Measurements from ENCODE around the gene ADCY9. TPM values are rescaled to one million over a fixed set of nuclear protein-coding genes. Genes with fewer than 3 reads are reported as not detected.
"Not testable (repeated sequence)": the region's sequence is repeated elsewhere in the genome, so short reads cannot be mapped to it uniquely, and the experiment has no call there.

ADCY9 gene
- total RNA-seq, 1 experiment from 2014 or later = 9.8 TPM

GRCh38 chr16:3961449-3961849, 154.8 kb downstream of the ADCY9 start:
- Histone ChIP-seq H3K27me3 (ENCODE audit: insufficient read depth, low read length) (0 out of 2 replicates have a peak, but pooled peaks cover 4% of the 10 kb centered on the region), H3K4me1 (ENCODE audit: control insufficient read depth in 1 of 2, insufficient read depth in 2 of 2, low read length in 2 of 2) (peaks cover 10 to 25% of the 10 kb centered on the region in 2 experiments; a peak in 3 of 4 replicates), H3K4me2 (ENCODE audit: low read length) (peak overlapping the region; percentile 82), H4K20me1 (ENCODE audit: insufficient read depth) (no peaks in the 10 kb centered on the region), H3K9me3 (ENCODE audit: control insufficient read depth in 1 of 2, insufficient read depth in 1 of 2, low read depth in 1 of 2, low read length in 2 of 2) (no peaks in the 10 kb centered on the region), H3K4me3 (replicated peaks in 1 of 2; ENCODE audit: low read depth in 1 of 2, low read length in 2 of 2) (peak overlapping the region; percentile 48 to 63), H3K9me2 (ENCODE audit: insufficient read depth) (no peaks in the 10 kb centered on the region), H3K27ac (ENCODE audit: low read depth, low read length) (peak overlapping the region; percentile 49; the same call in 1 of the 2 replicates), H3K79me2 (ENCODE audit: insufficient read depth, low read length) (no peaks in the 10 kb centered on the region), H3K9ac (ENCODE audit: low read length) (peak overlapping the region; percentile 62), H3K36me3 (ENCODE audit: control insufficient read depth in 1 of 2, insufficient read depth in 2 of 2, low read length in 2 of 2) (no peaks in the 10 kb centered on the region), H2AFZ (ENCODE audit: low read depth, low read length, poor library complexity, severe bottlenecking) (no peak overlapping the region)
- ChIA-PET POLR2A (interaction anchor here (0.7 to 1.5 kb wide), 2 partner anchors 9 to 32 kb away, joined by 3 to 4 read pairs; no protein-coding TSS in a partner anchor), CTCF (interaction anchor here (0.9 to 1.2 kb wide), 4 partner anchors 22 to 293 kb away, joined by 3 to 5 read pairs (median 4); no protein-coding TSS in a partner anchor), RAD21 (ENCODE audit: low non-redundant PET in 1 of 2, low total read pairs in 2 of 2, uncharacterized antibody in 2 of 2, unreplicated experiment in 2 of 2) (interaction anchor here in 1 of 2 experiments (0.7 kb wide), 1 partner anchor 310 kb away, joined by 4 read pairs; no protein-coding TSS in a partner anchor)
- intact Hi-C loops (cut with micrococcal nuclease) = no loop called here
- no peak for TF ChIP-seq TCF7L2 (IDR thresholded peaks at IDR 0.05; ENCODE audit: borderline replicate concordance, extremely low read depth, insufficient read depth, insufficient read length)
- no peak for TF ChIP-seq SIN3A (IDR thresholded peaks at IDR 0.05; ENCODE audit: low read depth)
- TF ChIP-seq EGR1 (IDR thresholded peaks at IDR 0.05; ENCODE audit: low read depth) = peak; percentile 62
- no peak for TF ChIP-seq FOSL1 (IDR thresholded peaks at IDR 0.05; ENCODE audit: low read depth)
- no peak for TF ChIP-seq EZH2 (IDR thresholded peaks at IDR 0.05)
- no peak for DNase-seq (ENCODE audit: low read depth, low spot score)
- no TSS peak for BruUV-seq (replicated peaks)
- peak; percentile 70 for ATAC-seq

- H3K9me3 ChIP-seq (ENCODE audit: control insufficient read depth in 1 of 2, insufficient read depth in 1 of 2, low read depth in 1 of 2, low read length in 2 of 2); BruUV-seq (replicated peaks); CTCF ChIA-PET; H4K20me1 ChIP-seq (ENCODE audit: insufficient read depth); H3K27me3 ChIP-seq (ENCODE audit: insufficient read depth, low read length); H3K9me2 ChIP-seq (ENCODE audit: insufficient read depth); H3K79me2 ChIP-seq (ENCODE audit: insufficient read depth, low read length); DNase-seq (ENCODE audit: low read depth, low spot score); H3K36me3 ChIP-seq (ENCODE audit: control insufficient read depth in 1 of 2, insufficient read depth in 2 of 2, low read length in 2 of 2); intact Hi-C loops (cut with micrococcal nuclease); RAD21 ChIA-PET (ENCODE audit: low non-redundant PET in 1 of 2, low total read pairs in 2 of 2, uncharacterized antibody in 2 of 2, unreplicated experiment in 2 of 2): not testable (repeated sequence)
- peak overlapping the region; percentile 62 for H3K9ac ChIP-seq (ENCODE audit: low read length)
- ATAC-seq = peak; percentile 47
- peak overlapping the region; percentile 48 to 63 for H3K4me3 ChIP-seq (replicated peaks in 1 of 2; ENCODE audit: low read depth in 1 of 2, low read length in 2 of 2)
- peaks cover 10 to 25% of the 10 kb centered on the region in 2 experiments; a peak in 3 of 4 replicates for H3K4me1 ChIP-seq (ENCODE audit: control insufficient read depth in 1 of 2, insufficient read depth in 2 of 2, low read length in 2 of 2)
- H3K4me2 ChIP-seq (ENCODE audit: low read length) = peak overlapping the region; percentile 82
- H2AFZ ChIP-seq (ENCODE audit: low read depth, low read length, poor library complexity, severe bottlenecking) = peak overlapping the region; percentile 57
- peak overlapping the region; percentile 49; the same call in 1 of the 2 replicates for H3K27ac ChIP-seq (ENCODE audit: low read depth, low read length)
- POLR2A ChIA-PET = interaction anchor here (1.5 kb wide), 1 partner anchor 8 kb away, joined by 4 read pairs; no protein-coding TSS in a partner anchor
Observed at GRCh38 chr16:3959926-3960590, 156.2 kb downstream of the ADCY9 start.

Measured in HCT116 (cell line).